HepG2 (cell line): Measurements from ENCODE around the gene SYNC. TPM values are rescaled to one million over a fixed set of nuclear protein-coding genes. Genes with fewer than 3 reads are reported as not detected.

Source experiments
- KDM5A ChIP-seq: fragments of 200-600 bp; sonication (generic); IDR thresholded peaks from 2 replicates; pipeline ENCODE4 v1.7.0; 2018; ENCODE audit warnings: antibody characterized with exemption, mild to moderate bottlenecking, low read length, borderline replicate concordance
- MIER2 ChIP-seq: IDR thresholded peaks from 2 replicates; pipeline ENCODE4 v1.6.1; 2016; ENCODE audit warnings: missing biosample characterization, missing genetic modification reagents
- MTF2 ChIP-seq: sonication (generic); formaldehyde crosslinking; IDR thresholded peaks from 2 replicates; pipeline ENCODE4 v1.5.0; 2020; ENCODE audit warnings: missing genetic modification reagents, borderline replicate concordance
- RCOR2 ChIP-seq: IDR thresholded peaks from 2 replicates; pipeline ENCODE4 v1.6.1; 2016; ENCODE audit warnings: missing biosample characterization, missing genetic modification reagents
- SETDB1 ChIP-seq: sonication (generic); formaldehyde crosslinking; IDR thresholded peaks from 2 replicates; pipeline ENCODE4 v1.5.1; 2020; ENCODE audit warnings: missing genetic modification reagents, mild to moderate bottlenecking, borderline replicate concordance
- ZNF644 ChIP-seq: IDR thresholded peaks from 2 replicates; pipeline ENCODE4 v1.6.1; 2016; ENCODE audit warnings: low read depth
- ZNF782 ChIP-seq: sonication (generic); formaldehyde crosslinking; IDR thresholded peaks from 2 replicates; pipeline ENCODE4 v1.4.0; 2020; ENCODE audit warnings: missing genetic modification reagents, mild to moderate bottlenecking, borderline replicate concordance
- ZSCAN22 ChIP-seq: sonication (generic); formaldehyde crosslinking; IDR thresholded peaks from 2 replicates; pipeline ENCODE4 v1.4.0; 2020; ENCODE audit warnings: mild to moderate bottlenecking, missing genetic modification reagents
- ZZZ3 ChIP-seq: sonication (generic); formaldehyde crosslinking; IDR thresholded peaks from 2 replicates; pipeline ENCODE4 v1.4.0; 2020; ENCODE audit warnings: missing genetic modification reagents, mild to moderate bottlenecking, borderline replicate concordance
- polyA plus RNA-seq, 8 experiments: library from polyadenylated mRNA; depleted of rRNA in 3 of 8; stranded (reverse) in 7 of 8; unstranded in 1 of 8; fragments of >200 nt; fragmentation: Illumina TruSeq in 4 of 8; extraction: Trizol in 4 of 8; gene quantifications; 2 replicates each; pipeline versions ENCODE4 v1.2.1 to v1.2.3, GENCODE V29; 2011 to 2016; ENCODE audit warnings: low read depth in 4 of 8, missing spikeins in 1 of 8, mixed read lengths in 1 of 8; ENCODE audit not compliant: insufficient read depth in 1 of 8
- total RNA-seq, 5 experiments: library from RNA; depleted of rRNA; stranded (reverse); fragments of >200 nt; fragmentation: Illumina TruSeq; extraction: Trizol; gene quantifications; 2 replicates each; pipeline ENCODE4 v1.2.3, GENCODE V29; 2016; ENCODE audit warnings: low read depth in 1 of 5
- TF ChIP-seq, protein P1 (sequence below): sonication (generic); formaldehyde crosslinking; IDR thresholded peaks from 2 replicates; pipeline ENCODE4 v1.4.0; 2020; ENCODE audit warnings: missing genetic modification reagents, borderline replicate concordance
- TF ChIP-seq, protein P2 (sequence below): sonication (generic); formaldehyde crosslinking; IDR thresholded peaks from 2 replicates; pipeline ENCODE4 v1.9.0; 2022; ENCODE audit warnings: low read depth, missing genetic modification reagents
- TF ChIP-seq, protein P3 (sequence below): sonication (generic); formaldehyde crosslinking; IDR thresholded peaks from 2 replicates; pipeline ENCODE4 v1.5.0; 2020; ENCODE audit warnings: mild to moderate bottlenecking, missing genetic modification reagents, moderate library complexity
- TF ChIP-seq, protein P4 (sequence below): IDR thresholded peaks from 2 replicates; pipeline ENCODE4 v1.4.0; 2020; ENCODE audit warnings: mild to moderate bottlenecking, missing genetic modification reagents
- TF ChIP-seq, protein P5 (sequence below): sonication (generic); formaldehyde crosslinking; IDR thresholded peaks from 2 replicates; pipeline ENCODE4 v1.4.0; 2020; ENCODE audit warnings: missing genetic modification reagents

SYNC gene
- total and polyA plus RNA-seq, 2 of the 13 experiments (the other 11 are each of a cell fraction or from before 2014, with no cell fraction given), result 2.4 to 5.4 TPM

DNA sequence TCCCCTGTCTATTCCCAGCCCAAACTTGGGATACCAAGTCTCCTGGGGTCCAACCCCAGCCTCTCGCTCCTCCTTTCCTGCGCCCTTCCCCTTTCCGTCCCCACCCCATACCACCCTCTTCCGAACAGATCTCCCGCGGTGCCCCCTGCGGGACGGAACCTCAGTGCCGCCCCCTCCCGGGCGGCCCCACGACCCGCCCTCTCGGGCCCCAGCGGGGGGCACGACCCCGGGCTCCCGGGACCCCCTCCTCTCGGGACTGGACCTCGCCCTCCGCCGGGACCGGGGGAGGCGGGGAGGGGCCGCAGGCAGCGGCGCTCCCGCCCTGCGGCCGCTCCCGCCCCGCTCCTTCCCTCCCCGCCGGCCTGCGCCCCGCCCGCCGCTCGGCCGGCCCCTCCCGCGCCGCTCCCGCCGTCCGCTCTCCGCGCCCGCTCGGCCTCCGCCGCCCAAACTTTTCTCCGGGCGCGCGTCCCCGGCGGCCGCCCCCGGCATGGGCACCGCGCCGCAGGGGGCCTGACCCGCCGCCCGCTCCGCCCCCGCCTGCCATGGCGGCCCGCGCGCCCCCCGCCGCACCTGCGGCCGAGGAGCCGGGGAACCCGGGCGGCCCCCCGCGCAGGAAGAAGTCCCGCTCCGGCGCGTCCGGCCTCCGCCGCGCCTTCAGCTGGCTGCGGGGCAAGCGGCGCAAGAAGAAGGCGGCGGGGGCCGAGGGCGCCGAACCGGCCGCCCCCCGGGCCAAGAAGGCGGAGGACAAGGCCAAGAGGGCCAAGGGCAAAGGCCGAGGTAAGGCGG, 39.0 kb upstream of the SYNC start (continued):
- TF ChIP-seq, protein P1, sequence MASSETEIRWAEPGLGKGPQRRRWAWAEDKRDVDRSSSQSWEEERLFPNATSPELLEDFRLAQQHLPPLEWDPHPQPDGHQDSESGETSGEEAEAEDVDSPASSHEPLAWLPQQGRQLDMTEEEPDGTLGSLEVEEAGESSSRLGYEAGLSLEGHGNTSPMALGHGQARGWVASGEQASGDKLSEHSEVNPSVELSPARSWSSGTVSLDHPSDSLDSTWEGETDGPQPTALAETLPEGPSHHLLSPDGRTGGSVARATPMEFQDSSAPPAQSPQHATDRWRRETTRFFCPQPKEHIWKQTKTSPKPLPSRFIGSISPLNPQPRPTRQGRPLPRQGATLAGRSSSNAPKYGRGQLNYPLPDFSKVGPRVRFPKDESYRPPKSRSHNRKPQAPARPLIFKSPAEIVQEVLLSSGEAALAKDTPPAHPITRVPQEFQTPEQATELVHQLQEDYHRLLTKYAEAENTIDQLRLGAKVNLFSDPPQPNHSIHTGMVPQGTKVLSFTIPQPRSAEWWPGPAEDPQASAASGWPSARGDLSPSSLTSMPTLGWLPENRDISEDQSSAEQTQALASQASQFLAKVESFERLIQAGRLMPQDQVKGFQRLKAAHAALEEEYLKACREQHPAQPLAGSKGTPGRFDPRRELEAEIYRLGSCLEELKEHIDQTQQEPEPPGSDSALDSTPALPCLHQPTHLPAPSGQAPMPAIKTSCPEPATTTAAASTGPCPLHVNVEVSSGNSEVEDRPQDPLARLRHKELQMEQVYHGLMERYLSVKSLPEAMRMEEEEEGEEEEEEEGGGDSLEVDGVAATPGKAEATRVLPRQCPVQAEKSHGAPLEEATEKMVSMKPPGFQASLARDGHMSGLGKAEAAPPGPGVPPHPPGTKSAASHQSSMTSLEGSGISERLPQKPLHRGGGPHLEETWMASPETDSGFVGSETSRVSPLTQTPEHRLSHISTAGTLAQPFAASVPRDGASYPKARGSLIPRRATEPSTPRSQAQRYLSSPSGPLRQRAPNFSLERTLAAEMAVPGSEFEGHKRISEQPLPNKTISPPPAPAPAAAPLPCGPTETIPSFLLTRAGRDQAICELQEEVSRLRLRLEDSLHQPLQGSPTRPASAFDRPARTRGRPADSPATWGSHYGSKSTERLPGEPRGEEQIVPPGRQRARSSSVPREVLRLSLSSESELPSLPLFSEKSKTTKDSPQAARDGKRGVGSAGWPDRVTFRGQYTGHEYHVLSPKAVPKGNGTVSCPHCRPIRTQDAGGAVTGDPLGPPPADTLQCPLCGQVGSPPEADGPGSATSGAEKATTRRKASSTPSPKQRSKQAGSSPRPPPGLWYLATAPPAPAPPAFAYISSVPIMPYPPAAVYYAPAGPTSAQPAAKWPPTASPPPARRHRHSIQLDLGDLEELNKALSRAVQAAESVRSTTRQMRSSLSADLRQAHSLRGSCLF (CRISPR knock-in tag), result no peak
- TF ChIP-seq, protein P2, sequence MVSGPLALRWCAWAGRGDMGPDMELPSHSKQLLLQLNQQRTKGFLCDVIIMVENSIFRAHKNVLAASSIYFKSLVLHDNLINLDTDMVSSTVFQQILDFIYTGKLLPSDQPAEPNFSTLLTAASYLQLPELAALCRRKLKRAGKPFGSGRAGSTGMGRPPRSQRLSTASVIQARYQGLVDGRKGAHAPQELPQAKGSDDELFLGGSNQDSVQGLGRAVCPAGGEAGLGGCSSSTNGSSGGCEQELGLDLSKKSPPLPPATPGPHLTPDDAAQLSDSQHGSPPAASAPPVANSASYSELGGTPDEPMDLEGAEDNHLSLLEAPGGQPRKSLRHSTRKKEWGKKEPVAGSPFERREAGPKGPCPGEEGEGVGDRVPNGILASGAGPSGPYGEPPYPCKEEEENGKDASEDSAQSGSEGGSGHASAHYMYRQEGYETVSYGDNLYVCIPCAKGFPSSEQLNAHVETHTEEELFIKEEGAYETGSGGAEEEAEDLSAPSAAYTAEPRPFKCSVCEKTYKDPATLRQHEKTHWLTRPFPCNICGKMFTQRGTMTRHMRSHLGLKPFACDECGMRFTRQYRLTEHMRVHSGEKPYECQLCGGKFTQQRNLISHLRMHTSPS (CRISPR knock-in tag), result no peak
- no peak for TF ChIP-seq KDM5A
- no peak for TF ChIP-seq RCOR2 (CRISPR knock-in tag)
- TF ChIP-seq MTF2, result no peak
- TF ChIP-seq ZSCAN22 (CRISPR knock-in tag), result no peak
- TF ChIP-seq, protein P3, sequence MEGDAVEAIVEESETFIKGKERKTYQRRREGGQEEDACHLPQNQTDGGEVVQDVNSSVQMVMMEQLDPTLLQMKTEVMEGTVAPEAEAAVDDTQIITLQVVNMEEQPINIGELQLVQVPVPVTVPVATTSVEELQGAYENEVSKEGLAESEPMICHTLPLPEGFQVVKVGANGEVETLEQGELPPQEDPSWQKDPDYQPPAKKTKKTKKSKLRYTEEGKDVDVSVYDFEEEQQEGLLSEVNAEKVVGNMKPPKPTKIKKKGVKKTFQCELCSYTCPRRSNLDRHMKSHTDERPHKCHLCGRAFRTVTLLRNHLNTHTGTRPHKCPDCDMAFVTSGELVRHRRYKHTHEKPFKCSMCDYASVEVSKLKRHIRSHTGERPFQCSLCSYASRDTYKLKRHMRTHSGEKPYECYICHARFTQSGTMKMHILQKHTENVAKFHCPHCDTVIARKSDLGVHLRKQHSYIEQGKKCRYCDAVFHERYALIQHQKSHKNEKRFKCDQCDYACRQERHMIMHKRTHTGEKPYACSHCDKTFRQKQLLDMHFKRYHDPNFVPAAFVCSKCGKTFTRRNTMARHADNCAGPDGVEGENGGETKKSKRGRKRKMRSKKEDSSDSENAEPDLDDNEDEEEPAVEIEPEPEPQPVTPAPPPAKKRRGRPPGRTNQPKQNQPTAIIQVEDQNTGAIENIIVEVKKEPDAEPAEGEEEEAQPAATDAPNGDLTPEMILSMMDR (CRISPR knock-in tag), result peak; percentile 65
- no peak for TF ChIP-seq SETDB1 (CRISPR knock-in tag)
- TF ChIP-seq, protein P4, sequence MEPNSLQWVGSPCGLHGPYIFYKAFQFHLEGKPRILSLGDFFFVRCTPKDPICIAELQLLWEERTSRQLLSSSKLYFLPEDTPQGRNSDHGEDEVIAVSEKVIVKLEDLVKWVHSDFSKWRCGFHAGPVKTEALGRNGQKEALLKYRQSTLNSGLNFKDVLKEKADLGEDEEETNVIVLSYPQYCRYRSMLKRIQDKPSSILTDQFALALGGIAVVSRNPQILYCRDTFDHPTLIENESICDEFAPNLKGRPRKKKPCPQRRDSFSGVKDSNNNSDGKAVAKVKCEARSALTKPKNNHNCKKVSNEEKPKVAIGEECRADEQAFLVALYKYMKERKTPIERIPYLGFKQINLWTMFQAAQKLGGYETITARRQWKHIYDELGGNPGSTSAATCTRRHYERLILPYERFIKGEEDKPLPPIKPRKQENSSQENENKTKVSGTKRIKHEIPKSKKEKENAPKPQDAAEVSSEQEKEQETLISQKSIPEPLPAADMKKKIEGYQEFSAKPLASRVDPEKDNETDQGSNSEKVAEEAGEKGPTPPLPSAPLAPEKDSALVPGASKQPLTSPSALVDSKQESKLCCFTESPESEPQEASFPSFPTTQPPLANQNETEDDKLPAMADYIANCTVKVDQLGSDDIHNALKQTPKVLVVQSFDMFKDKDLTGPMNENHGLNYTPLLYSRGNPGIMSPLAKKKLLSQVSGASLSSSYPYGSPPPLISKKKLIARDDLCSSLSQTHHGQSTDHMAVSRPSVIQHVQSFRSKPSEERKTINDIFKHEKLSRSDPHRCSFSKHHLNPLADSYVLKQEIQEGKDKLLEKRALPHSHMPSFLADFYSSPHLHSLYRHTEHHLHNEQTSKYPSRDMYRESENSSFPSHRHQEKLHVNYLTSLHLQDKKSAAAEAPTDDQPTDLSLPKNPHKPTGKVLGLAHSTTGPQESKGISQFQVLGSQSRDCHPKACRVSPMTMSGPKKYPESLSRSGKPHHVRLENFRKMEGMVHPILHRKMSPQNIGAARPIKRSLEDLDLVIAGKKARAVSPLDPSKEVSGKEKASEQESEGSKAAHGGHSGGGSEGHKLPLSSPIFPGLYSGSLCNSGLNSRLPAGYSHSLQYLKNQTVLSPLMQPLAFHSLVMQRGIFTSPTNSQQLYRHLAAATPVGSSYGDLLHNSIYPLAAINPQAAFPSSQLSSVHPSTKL (CRISPR knock-in tag), result peak; percentile 49
- no peak for TF ChIP-seq ZNF782
- no peak for TF ChIP-seq ZNF644 (CRISPR knock-in tag)
- TF ChIP-seq, protein P5, sequence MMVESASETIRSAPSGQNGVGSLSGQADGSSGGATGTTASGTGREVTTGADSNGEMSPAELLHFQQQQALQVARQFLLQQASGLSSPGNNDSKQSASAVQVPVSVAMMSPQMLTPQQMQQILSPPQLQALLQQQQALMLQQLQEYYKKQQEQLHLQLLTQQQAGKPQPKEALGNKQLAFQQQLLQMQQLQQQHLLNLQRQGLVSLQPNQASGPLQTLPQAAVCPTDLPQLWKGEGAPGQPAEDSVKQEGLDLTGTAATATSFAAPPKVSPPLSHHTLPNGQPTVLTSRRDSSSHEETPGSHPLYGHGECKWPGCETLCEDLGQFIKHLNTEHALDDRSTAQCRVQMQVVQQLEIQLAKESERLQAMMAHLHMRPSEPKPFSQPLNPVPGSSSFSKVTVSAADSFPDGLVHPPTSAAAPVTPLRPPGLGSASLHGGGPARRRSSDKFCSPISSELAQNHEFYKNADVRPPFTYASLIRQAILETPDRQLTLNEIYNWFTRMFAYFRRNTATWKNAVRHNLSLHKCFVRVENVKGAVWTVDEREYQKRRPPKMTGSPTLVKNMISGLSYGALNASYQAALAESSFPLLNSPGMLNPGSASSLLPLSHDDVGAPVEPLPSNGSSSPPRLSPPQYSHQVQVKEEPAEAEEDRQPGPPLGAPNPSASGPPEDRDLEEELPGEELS, result no peak
- TF ChIP-seq MIER2, result no peak
- TF ChIP-seq ZZZ3 (CRISPR knock-in tag), result no peak
